Stimulated activated CD8-positive, alpha-beta memory T cell treated with anti-CD3 and anti-CD28 coated beads, Interleukin-12 subunit alpha, Interleukin-12 subunit beta, amount 100 ng/mL, for 4 hours (primary cell): ENCODE data around the gene DUS2.
"Not testable (repeated sequence)": the region's sequence is repeated elsewhere in the genome, so short reads cannot be mapped to it uniquely, and the experiment has no call there.

ENCODE experiments used
- DNase-seq: peaks from one replicate; pipeline ENCODE4 v3.0.0-alpha.2; 2020; ENCODE audit warnings: low read depth

DUS2 gene

DNA sequence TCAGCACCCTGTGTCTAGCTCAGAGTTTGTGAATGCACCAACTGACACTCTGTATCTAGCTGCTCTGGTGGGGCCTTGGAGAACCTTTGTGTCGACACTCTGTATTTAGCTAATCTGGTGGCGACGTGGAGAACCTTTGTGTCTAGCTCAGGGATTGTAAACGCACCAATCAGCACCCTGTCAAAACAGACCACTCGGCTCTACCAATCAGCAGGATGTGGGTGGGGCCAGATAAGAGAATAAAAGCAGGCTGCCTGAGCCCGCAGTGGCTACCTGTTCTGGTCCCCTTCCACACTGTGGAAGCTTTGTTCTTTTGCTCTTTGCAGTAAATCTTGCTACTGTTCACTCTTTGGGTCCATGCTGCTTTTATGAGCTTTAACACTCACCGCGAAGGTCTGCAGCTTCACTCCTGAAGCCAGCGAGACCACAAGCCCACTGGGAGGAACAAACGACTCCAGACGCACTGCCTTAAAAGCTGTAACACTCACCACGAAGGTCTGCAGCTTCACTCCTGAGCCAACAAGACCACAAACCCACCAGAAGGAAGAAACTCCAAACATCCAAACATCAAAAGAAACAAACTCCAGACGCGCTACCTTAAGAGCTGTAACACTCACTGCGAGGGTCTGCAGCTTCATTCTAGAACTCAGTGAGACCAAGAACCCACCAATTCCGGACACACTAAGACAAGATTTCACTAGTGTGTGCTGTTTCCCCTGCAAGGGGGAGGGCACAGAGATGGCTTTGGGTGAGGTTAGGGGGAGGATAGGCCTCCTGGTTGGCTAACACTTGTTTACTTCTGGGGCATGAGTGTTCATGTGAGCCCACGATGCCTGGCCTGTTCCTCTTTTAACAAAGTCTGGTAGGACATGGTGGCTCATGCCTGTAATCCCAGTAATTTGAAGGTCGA is 24.1 kb upstream of the DUS2 start, which contains the start of gene DPEP2:
Gene DPEP2, minus strand, starts transcription at position 706 of the 910 bp plus-strand sequence. CDS start 6,272 bp downstream, outside the sequence.
- not testable (repeated sequence) for DNase-seq

DNA sequence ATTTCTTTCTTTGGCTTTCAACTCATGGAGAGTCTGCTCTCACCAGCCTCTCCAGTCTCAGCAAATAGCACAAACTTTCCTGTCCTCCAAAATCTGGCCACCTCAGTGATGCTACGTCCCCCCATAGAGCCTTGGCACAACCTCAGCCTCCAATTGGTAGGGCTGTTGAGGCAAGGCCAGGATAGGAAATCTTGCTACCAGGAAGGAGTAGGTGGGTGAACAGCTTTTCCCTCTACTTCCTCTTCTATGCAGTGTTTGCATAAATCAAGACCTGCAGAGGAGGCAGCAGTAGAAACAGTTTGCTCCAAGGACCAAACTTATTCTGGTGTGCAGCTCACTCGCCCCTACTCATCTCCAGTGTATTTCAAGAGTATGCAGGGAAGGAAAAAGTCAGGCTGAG is 23.1 kb upstream of the DUS2 start:
- DNase-seq = no peak

DNA sequence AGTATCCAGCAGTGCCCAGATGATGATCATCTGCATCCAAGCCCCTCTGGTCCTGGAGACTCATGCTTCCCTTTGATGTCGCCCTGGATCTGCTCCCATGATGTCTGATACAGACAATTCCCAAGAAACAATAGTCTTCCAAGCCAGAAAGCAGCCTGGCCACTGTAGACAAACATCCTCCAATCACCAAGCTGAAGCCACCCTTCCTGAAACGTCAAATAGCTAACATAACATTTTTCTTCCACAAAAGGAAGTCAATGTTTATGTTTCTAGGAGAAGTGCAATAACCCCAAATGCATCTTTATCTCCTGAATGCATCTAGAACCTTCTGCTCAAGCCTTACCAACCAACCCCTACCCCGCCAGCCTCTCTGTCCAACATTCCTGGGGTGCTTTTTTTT is 22.6 kb upstream of the DUS2 start:
- no peak for DNase-seq

DNA sequence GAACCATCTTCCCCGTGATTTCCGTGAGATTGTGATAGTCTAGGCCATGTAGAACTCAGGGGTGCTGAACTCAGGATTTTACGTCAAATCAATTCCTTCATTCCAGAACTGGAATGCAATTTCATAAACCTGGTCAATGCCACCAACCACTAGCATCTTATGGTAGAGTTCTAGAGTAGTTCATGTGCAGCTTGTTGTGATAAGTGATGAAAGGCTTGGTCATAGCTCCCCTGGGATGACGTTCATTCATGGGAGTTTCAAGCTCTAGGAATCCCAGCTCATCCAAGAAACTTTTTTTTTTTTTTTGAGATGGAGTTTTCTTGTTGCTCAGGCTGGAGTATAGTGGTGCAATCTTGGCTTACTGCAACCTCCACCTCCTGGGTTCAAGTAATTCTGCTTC is 20.1 kb upstream of the DUS2 start:
- DNase-seq = no peak

DNA sequence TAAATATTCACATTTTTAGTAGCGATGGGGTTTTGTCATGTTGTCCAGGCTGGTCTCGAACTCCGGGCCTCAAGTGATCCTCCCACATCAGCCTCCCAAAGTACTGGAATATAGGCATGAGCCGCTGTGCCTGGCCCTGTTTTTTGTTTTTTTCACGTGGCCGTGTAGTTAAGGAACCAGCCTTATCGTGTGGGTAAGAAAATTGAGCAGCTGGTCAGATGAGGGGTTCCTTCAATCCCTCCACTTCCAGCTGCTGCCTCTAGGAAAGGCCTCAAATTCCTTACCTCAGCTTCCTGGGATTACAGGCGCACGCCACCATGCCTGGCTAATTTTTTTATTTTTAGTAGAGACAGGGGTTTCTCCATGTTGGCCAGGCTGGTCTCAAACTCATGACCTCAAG is 17.9 kb upstream of the DUS2 start:
- no peak for DNase-seq

DNA sequence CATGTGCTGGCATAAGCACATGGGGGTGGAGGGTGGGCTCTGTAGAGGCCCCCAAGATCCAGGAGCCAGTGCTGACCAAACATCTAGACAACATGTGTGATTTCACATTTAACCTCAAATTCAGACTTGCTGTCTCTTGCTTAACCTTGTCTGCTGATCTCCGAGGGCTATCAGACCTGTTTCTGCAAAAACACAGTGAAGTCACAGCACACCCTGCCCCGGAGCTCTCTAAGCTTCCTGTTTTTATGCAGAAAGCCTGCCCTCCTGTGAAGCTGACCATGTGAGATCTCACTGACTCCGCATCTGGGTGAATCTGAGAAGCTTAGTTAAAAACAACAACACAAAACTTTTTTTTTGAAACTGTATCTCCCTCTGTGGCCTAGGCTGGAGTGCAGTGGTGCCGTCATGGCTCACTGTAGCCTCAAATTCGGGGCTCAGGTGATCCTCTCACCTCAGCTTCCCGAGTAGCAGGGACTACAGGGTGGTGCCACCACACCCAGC is 17.2 kb upstream of the DUS2 start:
- DNase-seq = no peak

DNA sequence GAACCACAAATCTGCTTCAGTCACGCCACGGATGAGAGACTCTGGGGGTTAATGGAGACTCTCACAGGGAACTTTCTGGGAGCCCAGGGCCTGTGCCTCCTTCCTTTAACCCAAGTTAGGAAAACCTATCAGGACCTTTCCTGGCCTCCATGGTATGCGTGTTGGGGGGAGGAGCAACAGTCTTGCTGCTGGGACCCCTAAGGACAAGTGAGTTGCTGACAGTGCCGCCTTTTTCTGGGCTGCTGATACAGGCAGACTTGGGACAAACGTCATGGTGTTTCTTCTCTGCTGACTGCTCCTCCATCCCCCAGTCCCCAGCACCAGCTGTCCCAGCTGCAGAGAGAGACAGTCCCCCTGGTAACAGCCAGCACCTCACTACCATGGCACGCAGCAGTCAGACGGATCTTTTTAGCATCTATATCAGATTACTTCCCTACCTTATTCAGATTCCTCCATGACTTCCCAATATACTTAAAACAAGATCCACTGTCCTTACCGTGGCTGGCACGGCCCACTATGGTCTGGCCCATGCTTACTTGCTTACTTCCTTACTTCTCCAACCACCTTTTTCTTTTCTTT is 13.8 kb upstream of the DUS2 start:
- DNase-seq = no peak

DNA sequence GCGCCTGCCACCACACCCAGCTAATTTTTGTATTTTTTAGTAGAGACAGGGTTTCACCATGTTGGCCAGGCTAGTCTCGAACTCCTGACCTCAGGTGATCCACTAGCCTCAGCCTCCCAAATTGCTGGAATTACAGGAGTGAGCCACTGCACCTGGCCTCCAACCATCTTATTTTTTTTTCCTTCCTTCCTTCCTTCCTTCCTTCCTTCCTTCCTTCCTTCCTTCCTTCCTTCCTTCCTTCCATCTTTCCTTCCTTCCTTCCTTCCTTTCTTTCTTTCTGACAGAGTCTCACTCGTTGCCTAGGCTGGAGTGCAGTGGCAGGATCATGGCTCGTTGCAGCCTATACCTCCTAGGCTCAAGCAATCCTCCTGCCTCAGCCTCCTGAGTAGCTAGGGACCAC is 13.2 kb upstream of the DUS2 start:
- not testable (repeated sequence) for DNase-seq

DNA sequence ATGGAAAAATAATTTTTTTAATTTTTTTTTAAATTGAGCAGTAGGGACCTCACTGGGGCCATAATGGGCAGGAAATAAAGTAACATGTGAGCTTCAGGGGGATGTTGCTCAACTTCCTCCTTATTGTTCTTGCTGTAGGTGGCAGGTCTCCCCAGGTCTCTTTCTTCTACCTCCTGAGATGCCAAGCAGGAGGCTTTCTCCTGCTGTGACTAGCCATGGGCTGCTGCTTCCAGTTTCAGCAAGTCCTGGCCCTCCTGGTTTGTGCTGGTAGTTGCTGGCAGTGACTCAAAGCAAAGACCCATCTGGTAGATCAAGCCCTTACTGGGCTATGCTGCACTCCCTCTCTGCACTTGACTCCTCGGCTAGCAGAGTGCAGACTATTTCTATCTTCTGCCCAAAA is 9.6 kb upstream of the DUS2 start:
- no peak for DNase-seq

DNA sequence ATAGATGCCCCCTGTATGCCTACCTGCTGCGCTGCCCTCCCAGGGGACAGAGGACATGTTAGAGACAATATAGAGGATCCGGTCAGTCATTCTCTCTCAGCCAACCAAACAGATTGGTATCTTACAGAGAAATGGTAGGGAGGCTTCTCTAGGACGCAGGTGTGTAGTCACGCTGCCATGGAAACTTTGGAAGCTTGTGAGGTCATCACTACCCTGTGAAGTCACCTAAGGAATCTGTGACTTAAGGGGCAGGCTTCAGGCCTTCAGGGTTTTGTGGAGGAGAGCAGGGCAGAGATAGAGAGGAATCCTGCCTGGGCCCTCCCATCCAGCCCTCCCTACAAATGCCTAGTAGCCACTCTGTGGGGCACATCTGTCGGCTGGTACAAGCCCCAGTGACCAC is 7.4 kb upstream of the DUS2 start, which contains the start of gene DPEP2NB:
Gene DPEP2NB, minus strand, starts transcription at position 231 of the 400 bp plus-strand sequence. Its CDS starts 141 bp downstream, at position 90.
- no peak for DNase-seq

DNA sequence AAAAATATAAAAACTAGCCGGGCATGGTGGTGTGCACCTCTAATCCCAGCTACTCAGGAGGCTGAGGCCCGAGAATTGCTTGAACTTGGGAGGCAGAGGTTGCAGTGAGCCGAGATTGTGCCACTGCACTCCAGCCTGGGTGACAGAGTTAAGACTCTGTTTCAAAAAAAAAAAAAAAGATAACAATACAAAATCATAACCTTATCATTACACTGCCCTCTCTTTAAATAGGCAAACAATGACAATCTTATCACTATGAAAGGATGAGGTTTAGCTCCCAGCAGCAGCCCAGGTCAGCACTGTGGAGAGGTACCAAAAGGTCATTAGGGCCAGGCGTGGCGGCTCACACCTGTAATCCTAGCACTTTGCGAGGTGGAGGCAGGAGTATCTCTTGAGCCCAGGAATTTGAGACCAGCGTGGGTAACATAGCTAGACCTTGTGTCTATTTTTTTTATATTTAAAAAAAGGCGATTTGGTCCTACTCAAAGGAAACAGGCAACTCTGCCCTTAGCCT is 3.9 kb upstream of the DUS2 start:
- DNase-seq = no peak

DNA sequence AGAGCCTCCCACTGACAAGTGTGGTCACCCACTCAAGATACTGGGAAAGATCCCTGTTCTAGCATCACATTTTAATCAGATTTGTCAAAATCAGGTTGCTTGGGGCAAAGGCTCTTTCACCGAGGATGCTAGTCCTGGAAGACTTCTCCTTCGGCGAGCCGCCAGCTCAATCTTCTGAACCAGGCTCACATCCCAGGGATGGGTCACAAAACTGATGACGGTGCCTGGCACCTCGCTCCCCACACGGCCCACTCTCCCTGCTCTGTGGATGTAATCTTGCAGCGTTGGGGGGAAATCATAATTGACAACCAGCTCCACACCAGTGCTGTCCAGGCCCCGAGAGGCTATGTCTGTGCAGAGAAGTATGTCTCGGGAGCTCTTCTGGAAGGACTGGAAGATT is 1.6 kb upstream of the DUS2 start:
- DNase-seq = no peak

DNA sequence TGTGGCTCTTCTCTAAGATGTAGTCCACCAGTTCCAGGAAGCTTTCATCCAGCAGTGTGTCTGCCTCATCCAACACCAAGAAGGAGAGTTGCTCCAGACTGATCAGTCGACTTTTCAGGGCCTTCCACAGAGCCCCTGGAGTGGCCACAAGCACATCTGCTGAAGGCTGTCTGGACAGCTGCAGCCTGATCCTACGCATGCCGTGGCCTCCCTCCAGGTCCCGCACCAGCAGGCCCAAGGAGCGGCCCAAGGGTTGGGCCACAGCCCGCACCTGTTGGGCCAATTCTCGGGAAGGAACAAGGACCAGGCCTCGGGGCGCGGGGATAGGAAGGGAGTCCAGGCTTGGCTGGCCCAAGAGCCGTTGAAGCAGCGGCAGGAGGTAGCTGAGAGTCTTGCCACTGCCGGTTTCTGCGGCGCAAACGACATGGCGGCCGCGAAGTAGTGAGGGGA is 781 bp upstream of the DUS2 start:
- no peak for DNase-seq

DNA sequence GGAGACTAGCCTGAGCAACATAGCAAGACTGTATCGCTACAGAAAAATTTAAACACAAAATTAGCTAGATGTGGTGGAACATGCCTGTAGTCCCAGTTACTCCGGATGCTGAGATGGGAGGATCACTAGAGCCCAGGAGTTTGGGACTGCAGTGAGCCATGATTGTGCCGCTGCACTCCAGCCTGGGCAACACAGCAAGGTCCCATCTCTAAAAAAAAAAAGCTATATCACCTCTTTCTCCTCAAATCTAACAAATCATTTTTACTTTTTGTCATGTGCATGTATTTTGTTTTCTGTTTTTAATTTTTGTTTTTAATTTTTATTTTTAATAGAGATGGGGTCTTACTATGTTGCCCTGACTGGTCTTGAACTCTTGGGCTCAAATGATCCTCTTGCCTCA is 5.9 kb downstream of the DUS2 start:
- DNase-seq = no peak

DNA sequence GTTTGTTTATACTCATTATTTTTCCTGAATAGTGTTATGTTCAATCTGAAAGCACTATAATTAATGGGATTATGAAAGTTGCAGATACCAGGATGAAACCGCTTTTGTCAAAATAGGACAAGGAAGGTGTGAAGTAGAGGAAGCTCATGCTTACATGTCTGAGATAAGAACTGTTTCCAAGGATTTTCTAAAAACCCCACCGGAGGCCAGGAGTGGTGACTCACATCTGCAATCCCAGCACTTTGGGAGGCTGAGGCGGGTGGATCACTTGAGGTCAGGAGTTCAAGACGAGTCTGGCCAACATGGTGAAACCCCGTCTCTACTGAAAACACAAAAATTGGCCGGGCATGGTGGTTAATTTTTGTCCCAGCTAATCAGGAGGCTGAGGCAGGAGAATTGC is 7.0 kb downstream of the DUS2 start:
- DNase-seq = not testable (repeated sequence)

DNA sequence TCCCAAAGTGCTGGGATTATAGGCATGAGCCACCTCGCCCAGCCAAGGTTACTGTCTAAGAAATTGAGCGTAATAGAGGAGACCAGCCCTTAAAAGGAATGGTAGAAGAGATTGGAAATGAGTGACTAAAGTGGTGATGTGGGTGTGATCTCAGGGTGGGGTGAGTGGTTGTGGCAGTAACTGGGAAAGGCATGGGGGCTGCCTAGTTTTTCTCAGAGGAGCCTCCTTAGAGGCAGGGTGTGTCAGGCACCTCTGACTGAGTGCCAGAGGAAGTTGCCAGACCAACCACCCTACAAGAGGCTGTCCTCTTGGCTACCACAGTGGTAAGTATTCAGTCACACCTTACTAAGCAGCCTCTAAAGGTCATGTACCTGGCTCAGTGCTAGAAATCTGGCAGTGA is 8.9 kb downstream of the DUS2 start:
- no peak for DNase-seq

DNA sequence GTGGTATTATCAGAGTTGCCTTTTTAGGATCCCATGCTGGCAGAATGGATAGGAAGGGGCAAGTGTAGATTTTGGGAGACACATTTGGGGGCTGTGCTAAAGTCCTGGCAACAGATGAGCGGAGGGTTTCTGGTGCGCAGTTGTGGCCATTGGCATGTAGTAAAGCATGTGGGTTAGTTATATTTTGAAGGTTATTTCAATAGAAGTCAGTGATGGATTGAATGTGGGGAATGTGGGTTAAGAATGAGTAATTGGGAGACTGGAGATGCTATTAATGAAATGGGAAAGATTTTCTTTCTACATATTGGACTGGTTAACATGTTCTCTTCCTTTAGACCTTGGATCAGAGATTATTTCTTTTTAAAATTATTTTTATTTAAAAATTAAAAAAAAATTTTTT is 10.0 kb downstream of the DUS2 start:
- DNase-seq = no peak

DNA sequence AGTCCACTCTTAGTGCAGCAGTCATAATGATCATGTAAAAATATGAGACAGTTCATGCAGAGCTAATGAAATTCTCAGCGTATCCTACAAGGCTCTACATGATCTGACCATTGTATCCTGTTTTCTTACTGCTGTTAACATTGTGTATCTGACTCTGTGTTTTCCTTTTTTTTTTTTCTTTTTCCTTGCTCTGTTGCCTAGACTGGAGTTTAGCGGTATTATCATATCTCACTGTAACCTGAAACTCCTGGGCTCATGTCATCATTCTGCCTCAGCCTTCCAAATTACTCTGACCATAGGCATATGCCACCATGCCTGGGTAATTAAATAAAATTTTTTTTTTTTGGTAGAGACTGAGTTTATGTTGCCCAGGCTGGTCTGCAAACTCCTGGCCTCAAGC is 12.1 kb downstream of the DUS2 start:
- DNase-seq = no peak

DNA sequence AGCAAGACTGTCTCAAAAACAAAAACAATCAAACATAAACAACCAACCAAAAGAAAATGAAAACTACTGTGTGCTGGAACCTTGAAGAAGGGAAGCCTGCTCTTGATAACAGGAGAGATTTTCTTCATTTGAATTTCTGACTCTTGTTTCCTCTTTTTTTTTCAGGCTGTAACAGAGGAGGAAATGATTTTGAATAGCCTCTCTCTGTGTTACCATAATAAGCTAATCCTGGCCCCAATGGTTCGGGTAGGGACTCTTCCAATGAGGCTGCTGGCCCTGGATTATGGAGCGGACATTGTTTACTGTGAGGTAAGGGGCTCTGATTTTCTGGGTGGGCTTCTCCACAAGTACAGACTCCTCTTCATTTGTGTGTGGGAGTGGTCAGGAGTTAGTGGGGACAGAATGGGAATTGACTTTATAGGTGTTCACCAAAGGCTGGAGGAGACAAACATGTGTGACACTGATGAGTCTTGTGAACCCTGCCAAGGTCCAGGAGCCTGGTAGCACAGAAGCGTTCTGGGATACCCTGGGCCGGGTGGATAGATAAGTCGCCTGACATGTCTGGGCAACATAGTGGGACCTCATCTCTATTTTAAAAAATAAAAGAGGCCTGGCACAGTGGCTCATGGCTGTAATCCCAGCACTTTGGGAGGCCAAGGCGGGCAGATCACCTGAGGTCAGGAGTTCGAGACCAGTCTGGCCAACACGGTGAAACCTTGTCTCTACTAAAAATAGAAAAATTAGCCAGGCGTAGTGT is 14.9 kb downstream of the DUS2 start:
- DNase-seq = no peak

DNA sequence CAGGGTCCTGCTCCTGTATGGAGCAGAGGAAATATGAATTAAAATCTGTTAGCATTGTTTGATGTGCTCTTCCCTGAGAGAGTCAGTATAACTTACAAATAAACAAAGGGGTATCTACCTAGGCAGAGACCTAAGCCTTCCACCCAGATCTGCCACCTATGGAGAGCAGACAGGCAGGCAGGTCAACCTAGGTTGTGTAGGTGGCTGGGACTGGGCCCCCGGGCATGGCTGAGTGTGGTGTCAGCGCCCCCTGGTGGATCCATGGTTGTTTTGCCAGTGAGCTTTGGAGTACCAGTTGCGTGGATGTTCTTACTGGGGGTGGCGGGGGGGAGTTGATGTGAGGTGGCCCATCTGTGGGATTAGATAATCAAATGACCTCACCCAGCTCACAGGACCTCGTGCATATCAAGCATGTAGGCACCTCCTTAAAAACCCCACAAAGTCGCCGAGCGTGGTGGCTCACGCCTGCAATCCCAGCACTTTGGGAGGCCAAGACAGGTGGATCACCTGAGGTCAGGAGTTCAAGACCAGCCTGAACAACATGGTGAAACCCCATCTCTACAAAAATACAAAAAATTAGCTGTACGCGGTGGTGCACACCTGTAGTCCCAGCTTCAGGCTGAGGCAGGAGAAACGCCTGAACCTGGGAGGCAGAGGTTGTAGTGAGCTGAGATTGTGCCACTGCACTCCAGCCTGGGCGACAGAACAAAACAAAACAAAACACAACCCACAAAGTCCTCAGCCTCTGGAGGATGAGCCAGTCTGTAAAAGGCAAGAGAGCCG is 17.6 kb downstream of the DUS2 start:
- peak; percentile 74 for DNase-seq

DNA sequence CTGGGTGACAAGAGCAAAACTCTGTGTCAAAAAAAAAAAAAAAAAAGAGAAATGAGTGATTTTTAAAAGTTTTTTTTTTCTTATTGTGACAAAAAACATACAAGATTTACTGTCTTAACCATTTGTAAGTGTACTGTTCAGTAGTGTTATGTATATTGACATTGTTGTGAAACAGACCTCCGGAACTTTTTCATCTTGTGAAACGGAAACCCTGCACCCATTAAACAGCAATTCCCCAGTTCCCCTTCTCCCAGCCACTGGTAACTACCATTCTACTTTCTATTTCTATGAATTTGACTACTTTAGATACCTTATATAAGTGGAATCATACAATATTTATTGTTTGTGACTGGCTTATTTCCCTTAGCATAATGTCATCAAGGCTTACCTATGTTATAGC is 18.7 kb downstream of the DUS2 start:
- no peak for DNase-seq
